K562 (cell line): Measurements from ENCODE around the gene KCNK16. TPM values are rescaled to one million over a fixed set of nuclear protein-coding genes. Genes with fewer than 3 reads are reported as not detected.

Experiments used
- ATAC-seq: fragments of 200-7000 bp; cut with Tn5 transposase; 3 replicates; pipeline ENCODE4 v1.9.1; 2020; ENCODE audit warnings: moderate library complexity
- BruUV-seq: library from RNA; stranded (reverse); fragments of 400-500 nt; replicated peaks from 2 replicates; lab custom pipeline; 2021; lab: Mats Ljungman, UMichigan
- CTCF ChIA-PET: fragments of 300-600 bp; formaldehyde crosslinking; extraction: SDS; loops from one replicate; lab custom pipeline; 2021; ENCODE audit warnings: low intra/inter-chr PET ratio; lab: Yijun Ruan, JAX
- POLR2A ChIA-PET: fragments of 300-600, 350-650 bp; sonication (Branson Sonifier 250); formaldehyde crosslinking; extraction: SDS; loops from one replicate; lab custom pipeline; 2021; ENCODE audit warnings: antibody characterized with exemption, inconsistent platforms; lab: Yijun Ruan, JAX
- DNase-seq, 4 experiments: peaks; one replicate each; pipeline versions ENCODE4 v3.0.0 to v3.0.0-alpha.2; 2011 to 2018; ENCODE audit warnings: low spot score in 3 of 4, mixed read lengths in 3 of 4; ENCODE audit errors: extremely low read depth in 1 of 4
- FAIRE-seq: peaks from 2 replicates; lab custom pipeline; 2011; peaks lifted over from hg19 to GRCh38; lab: Jason Lieb, UNC
- H2AFZ ChIP-seq: 2 replicates; pipeline ENCODE4 v1.6.0; 2011; ENCODE audit warnings: low read depth, low read length, control low read depth, inconsistent platforms
- H3K27ac ChIP-seq: fragments of 200-600 bp; 3 replicates; pipeline ENCODE4 v1.8.0; 2011; ENCODE audit warnings: low read depth, mild to moderate bottlenecking, control low read depth, inconsistent platforms, low read length, moderate library complexity, mixed read lengths; ENCODE audit errors: extremely low read depth
- H3K27me3 ChIP-seq, 2 experiments: fragments of 300-600 bp in 1 of 2; 2 replicates in 1 of 2; 3 replicates in 1 of 2; pipeline versions ENCODE4 v1.6.0 to v1.8.0; 2011; ENCODE audit warnings: inconsistent platforms in 2 of 2, low read length in 2 of 2, mild to moderate bottlenecking in 1 of 2, mixed read lengths in 1 of 2, moderate library complexity in 1 of 2; ENCODE audit not compliant: control insufficient read depth in 2 of 2, insufficient read depth in 2 of 2
- H3K36me3 ChIP-seq: fragments of 300-600 bp; 3 replicates; pipeline ENCODE4 v1.8.0; 2011; ENCODE audit warnings: mild to moderate bottlenecking, low read length, inconsistent platforms; ENCODE audit not compliant: control insufficient read depth, insufficient read depth
- H3K4me1 ChIP-seq, 2 experiments: fragments of 200-600 bp in 1 of 2; replicated peaks in 1 of 2; 2 replicates in 1 of 2; 3 replicates in 1 of 2; pipeline versions ENCODE4 v1.5.1 to v1.8.0; 2011; ENCODE audit warnings: inconsistent platforms in 2 of 2, low read length in 2 of 2, mild to moderate bottlenecking in 1 of 2, mixed read lengths in 1 of 2, moderate library complexity in 1 of 2; ENCODE audit not compliant: control insufficient read depth in 2 of 2, insufficient read depth in 2 of 2
- H3K4me2 ChIP-seq: 2 replicates; pipeline ENCODE4 v1.6.1; 2011; ENCODE audit warnings: low read length, control low read depth, inconsistent platforms, mixed read lengths; ENCODE audit not compliant: insufficient read depth
- H3K4me3 ChIP-seq: fragments of 200-600 bp; sonication (generic), shearing (Covaris generic); 2 replicates; pipeline ENCODE4 v1.5.1; 2016; ENCODE audit warnings: control low read depth, inconsistent platforms
- H3K79me2 ChIP-seq: fragments of 200-600 bp; 3 replicates; pipeline ENCODE4 v1.8.0; 2011; ENCODE audit warnings: low read length, inconsistent platforms; ENCODE audit not compliant: control insufficient read depth, insufficient read depth
- H3K9ac ChIP-seq, 2 experiments: 2 replicates each; pipeline versions ENCODE4 v1.6.0 to v1.6.1; 2011; ENCODE audit warnings: low read depth in 2 of 2, low read length in 2 of 2, control low read depth in 1 of 2, inconsistent platforms in 1 of 2, mild to moderate bottlenecking in 1 of 2, mixed read lengths in 1 of 2; ENCODE audit not compliant: insufficient read depth in 1 of 2
- H3K9me1 ChIP-seq: one replicate; pipeline ENCODE4 v1.6.0; 2011; ENCODE audit warnings: inconsistent platforms, mild to moderate bottlenecking, low read length, moderate library complexity; ENCODE audit not compliant: control insufficient read depth, insufficient read depth
- H3K9me3 ChIP-seq: replicated peaks from 2 replicates; pipeline ENCODE4 v1.5.1; 2011; ENCODE audit warnings: low read depth, low read length, inconsistent platforms; ENCODE audit not compliant: control insufficient read depth, insufficient read depth
- H4K20me1 ChIP-seq: replicated peaks from 2 replicates; pipeline ENCODE4 v1.6.1; 2011; ENCODE audit warnings: low read length, inconsistent platforms, mixed read lengths; ENCODE audit not compliant: control insufficient read depth, insufficient read depth
- CREB3 ChIP-seq: fragments of 450-650 bp; conservative IDR thresholded peaks from 2 replicates; pipeline ENCODE4 v1.6.1; 2016; ENCODE audit warnings: missing genetic modification characterization, low read depth, mild to moderate bottlenecking, missing compliant biosample characterization, moderate library complexity
- PRMT5 ChIP-seq: sonication (generic); formaldehyde crosslinking; IDR thresholded peaks from 2 replicates; pipeline ENCODE4 v1.5.0; 2020; ENCODE audit warnings: missing genetic modification reagents
- RNF219 ChIP-seq: fragments of 250-450 bp; sonication (Bioruptor Pico); IDR thresholded peaks from 2 replicates; pipeline ENCODE4 v1.5.0; 2022; ENCODE audit warnings: mild to moderate bottlenecking
- ZNF146 ChIP-seq: IDR thresholded peaks from one replicate; pipeline ENCODE4 v1.6.1; 2018; ENCODE audit warnings: missing compliant biosample characterization; ENCODE audit not compliant: unreplicated experiment
- ZNF408 ChIP-seq: fragments of 250-450 bp; sonication (Bioruptor Pico); IDR thresholded peaks from 2 replicates; pipeline ENCODE4 v1.4.0; 2020; ENCODE audit warnings: low read depth, mild to moderate bottlenecking, moderate library complexity
- WGBS: fragments of 100-300 bp; shearing (Covaris generic); methylation state at CpG from one replicate; pipeline ENCODE4 v1.1.6; 2016; ENCODE audit warnings: low coverage, mixed read lengths; ENCODE audit not compliant: insufficient coverage; ENCODE audit errors: missing lambda C conversion rate; 5-methylcytosine and 5-hydroxymethylcytosine counted together
- in situ Hi-C: fragments of 300-500 bp; cut with MboI; formaldehyde crosslinking; loops from 4 replicates; pipeline ENCODE4 v1.15.0; 2018; ENCODE audit warnings: inconsistent platforms, mixed read lengths
- intact Hi-C: fragments of 100-400 bp; cut with micrococcal nuclease; formaldehyde crosslinking; loops from 2 replicates; pipeline ENCODE4 v1.14.2; 2022
- polyA plus RNA-seq, 8 experiments: library from polyadenylated mRNA; depleted of rRNA in 4 of 8; stranded (reverse) in 5 of 8; unstranded in 3 of 8; fragments of >200 nt; fragmentation: Nextera tagmentation in 2 of 8; fragmentation: Illumina TruSeq in 1 of 8; extraction: Ambion mirVana in 2 of 8; extraction: Trizol in 1 of 8; gene quantifications; 2 replicates each; pipeline versions ENCODE4 v1.2.1 to v1.2.3, GENCODE V29; 2011 to 2014; ENCODE audit warnings: inconsistent platforms in 1 of 8, missing spikeins in 1 of 8
- total RNA-seq, 7 experiments: library from RNA; depleted of rRNA in 6 of 7; stranded (reverse); fragments of >200 nt in 6 of 7; fragmentation: Illumina TruSeq in 2 of 7; extraction: Trizol in 2 of 7; gene quantifications; 2 replicates each; pipeline versions ENCODE4 v1.2.1 to v1.2.3, GENCODE V29; 2011 to 2021; ENCODE audit warnings: low replicate concordance in 1 of 7

Gene KCNK16
- total and polyA plus RNA-seq, 9 of the 15 experiments (the other 6 are each of a cell fraction or from before 2014, with no cell fraction given) = not detected

GRCh38 chr6:39279539-39279938 lies 43.0 kb downstream of the KCNK16 start:
- ATAC-seq = no peak
- 0% methylated on average over 6 of the region's 6 CpGs for WGBS
- H3K4me3 ChIP-seq = no peak overlapping the region
- H3K9me3 ChIP-seq = no peaks in the 10 kb centered on the region
- no peak overlapping the region; a peak in 1 of 4 replicates for H3K9ac ChIP-seq
- in situ Hi-C loops = no loop called here
- TF ChIP-seq ZNF408 (CRISPR knock-in tag) (no peak), RNF219 (CRISPR knock-in tag) (no peak), ZNF146 (CRISPR knock-in tag) (no peak), PRMT5 (CRISPR knock-in tag) (no peak), CREB3 (tag) (no peak)
- TF ChIP-seq, all 486 proteins: peak for 0
- H3K27ac ChIP-seq = no peak overlapping the region
- H3K79me2 ChIP-seq = no peaks in the 10 kb centered on the region
- ChIA-PET POLR2A (interaction anchor here (0.7 to 1.1 kb wide), 4 partner anchors 11 to 111 kb away, joined by 3 to 5 read pairs (median 4); no protein-coding TSS in a partner anchor), CTCF (no interaction called here)
- H3K9me1 ChIP-seq = no peaks in the 10 kb centered on the region
- H3K27me3 ChIP-seq = peaks cover 39 to 63% of the 10 kb centered on the region in 2 experiments
- no peaks in the 10 kb centered on the region; the same call in 1 of the 2 replicates for H4K20me1 ChIP-seq
- BruUV-seq = no TSS peak
- H2AFZ ChIP-seq = no peak overlapping the region
- FAIRE-seq (no peak), DNase-seq (no peak)
- H3K4me2 ChIP-seq = no peak overlapping the region
- peaks cover 0 to 5% of the 10 kb centered on the region in 2 experiments; a peak in 1 of 5 replicates for H3K4me1 ChIP-seq
- H3K36me3 ChIP-seq = no peaks in the 10 kb centered on the region
- intact Hi-C loops = no loop called here
